ENCODE results near the gene TMEM109. TPM values are rescaled to one million over a fixed set of nuclear protein-coding genes. Genes with fewer than 3 reads are reported as not detected.
"Not testable (repeated sequence)": the region's sequence is repeated elsewhere in the genome, so short reads cannot be mapped to it uniquely, and the experiment has no call there.

The TMEM109 gene
- total and polyA plus RNA-seq, 2 of the 4 experiments (the other 2 are of a cell fraction) = 15.1 to 69.7 TPM

DNA sequence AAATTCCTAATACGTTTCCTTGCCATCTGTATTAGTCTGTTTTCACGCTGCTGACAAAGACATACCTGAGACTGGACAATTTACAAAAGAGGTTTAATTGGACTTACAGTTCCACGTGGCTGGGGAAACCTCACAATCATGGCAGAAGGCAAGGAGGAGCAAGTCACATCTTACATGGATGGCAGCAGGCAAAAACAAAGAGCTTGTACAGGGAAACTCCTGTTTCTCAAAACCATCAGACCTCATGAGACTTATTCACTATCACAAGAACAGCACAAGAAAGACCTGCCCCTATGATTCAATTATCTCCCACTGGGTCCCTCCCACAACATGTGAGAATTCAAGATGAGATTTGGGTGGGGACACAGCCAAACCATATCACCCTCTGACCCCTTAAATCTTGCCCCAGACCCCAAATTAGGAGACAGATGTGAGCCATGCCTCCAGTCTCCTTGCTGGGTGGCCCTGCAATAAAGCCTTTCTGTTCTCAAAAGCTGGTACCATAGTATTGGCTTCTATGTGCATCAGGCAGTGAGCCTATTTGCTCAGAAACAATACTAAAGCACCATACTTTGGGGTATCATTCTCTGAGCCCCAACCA lies 4.2 kb upstream of the TMEM109 start:
- H2AFZ ChIP-seq (replicated peaks; ENCODE audit: low read length, poor library complexity); H3K27ac ChIP-seq (ENCODE audit: insufficient read depth, low read length); H4K91ac ChIP-seq (ENCODE audit: insufficient read depth, low read depth, low read length); H3K4me3 ChIP-seq (ENCODE audit: insufficient read depth, low read depth, low read length); H2AK9ac ChIP-seq (replicated peaks; ENCODE audit: low read depth, low read length, poor library complexity); H3K14ac ChIP-seq (replicated peaks; ENCODE audit: low read depth, low read length); H3K56ac ChIP-seq (ENCODE audit: extremely low read depth, insufficient read depth, low read length); H2BK120ac ChIP-seq (ENCODE audit: low read depth, low read length); H3K9ac ChIP-seq (ENCODE audit: low read depth, low read length); DNase-seq; H3K27me3 ChIP-seq (ENCODE audit: control insufficient read depth, insufficient read depth, low read length); H2BK20ac ChIP-seq (ENCODE audit: low read depth, low read length); H3K4ac ChIP-seq (ENCODE audit: low read depth, low read length); H3K36me3 ChIP-seq (ENCODE audit: control insufficient read depth, insufficient read depth, low read length); ATAC-seq (ENCODE audit: low read depth); H3K4me1 ChIP-seq (ENCODE audit: control insufficient read depth, insufficient read depth, low read length); H2AK5ac ChIP-seq (ENCODE audit: low read depth, low read length); H4K5ac ChIP-seq (ENCODE audit: low read depth, low read length); H3K9me3 ChIP-seq (ENCODE audit: control insufficient read depth, insufficient read depth, low read length); BruUV-seq (replicated peaks); POLR2A ChIA-PET (ENCODE audit: unreplicated experiment); H3K9me1 ChIP-seq (ENCODE audit: insufficient read depth, low read length); H2BK15ac ChIP-seq (ENCODE audit: low read depth, low read length); H2BK5ac ChIP-seq (ENCODE audit: low read depth, low read length, poor library complexity, severe bottlenecking); H3K18ac ChIP-seq (ENCODE audit: low read depth, low read length); H4K8ac ChIP-seq (ENCODE audit: low read depth in 2 of 2, low read length in 2 of 2); H3K23ac ChIP-seq (ENCODE audit: low read depth, low read length); H3K4me2 ChIP-seq (ENCODE audit: low read depth, low read length); dilution Hi-C loops (cut with HindIII; ENCODE audit: low sequenced_read_pairs, unreplicated experiment): not testable (repeated sequence)
- 20% methylated on average over 1 of the region's 3 CpGs; no CpG with 5 or more reads in 1 of the 2 experiments for whole genome bisulfite sequencing, 2 experiments (ENCODE audit: extremely low coverage in 2 of 2, insufficient read length in 1 of 2)
- CTCF ChIA-PET = interaction anchor here (1.4 kb wide), 1 partner anchor 10 kb away, joined by 4 read pairs; no protein-coding TSS in a partner anchor
- intact Hi-C loops (cut with micrococcal nuclease) = loop anchor here (5.0 kb wide), 1 partner anchor 263 kb away; no protein-coding TSS in a partner anchor
- H4K20me1 ChIP-seq (ENCODE audit: insufficient read depth, low read length) = peaks cover 12% of the 10 kb centered on the region; the same call in 1 of the 2 replicates
- H3K79me1 ChIP-seq (ENCODE audit: low read depth in 1 of 2, low read length in 2 of 2) = peaks cover 6 to 16% of the 10 kb centered on the region in 2 experiments; a peak in 3 of 4 replicates
- in situ Hi-C loops (cut with MboI; ENCODE audit: low sequenced_read_pairs) = loop anchor here (25.0 kb wide), 1 partner anchor 1322 kb away; no protein-coding TSS in a partner anchor
